ENCODE data around the gene EFCAB6.

EFCAB6 gene

DNA sequence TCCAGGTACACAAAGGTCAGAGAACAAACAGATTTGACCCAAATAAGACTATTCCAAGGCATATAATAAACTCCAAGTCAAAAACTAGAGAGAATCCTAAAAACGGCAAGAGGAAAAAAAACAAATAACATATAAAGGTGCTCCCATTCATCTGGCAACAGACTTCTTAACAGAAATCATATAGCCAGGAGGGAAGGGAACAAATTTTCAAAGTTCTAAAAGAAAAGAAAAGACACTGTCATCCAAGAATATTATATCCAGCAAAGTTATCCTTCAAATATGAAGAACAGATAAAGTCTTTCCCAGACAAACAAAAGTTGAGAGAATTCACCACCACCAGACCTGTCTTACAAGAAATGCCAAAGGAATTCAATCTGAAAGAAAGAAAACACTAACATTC lies 11.1 kb downstream of the EFCAB6 start:
- no peak for DNase-seq

DNA sequence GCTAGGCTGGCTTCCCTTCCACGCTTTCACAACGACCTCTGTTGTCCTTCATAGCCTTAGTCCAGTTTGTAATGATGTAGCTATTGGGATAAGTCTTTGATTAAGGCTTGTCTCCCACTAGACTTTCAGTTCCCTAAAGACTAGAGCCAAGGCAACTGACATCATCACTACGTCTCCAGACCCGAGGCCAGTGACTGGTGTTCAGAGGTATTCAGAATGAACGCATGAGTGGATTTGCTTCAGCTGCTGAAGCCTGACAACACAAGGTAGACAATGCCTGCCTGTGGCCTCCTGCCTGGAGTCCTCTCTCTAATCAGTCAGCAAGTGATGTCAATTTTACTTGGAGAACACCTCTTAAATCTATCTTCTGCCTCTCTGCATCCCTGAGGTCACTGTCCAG lies 13.6 kb downstream of the EFCAB6 start:
- DNase-seq, result no peak

DNA sequence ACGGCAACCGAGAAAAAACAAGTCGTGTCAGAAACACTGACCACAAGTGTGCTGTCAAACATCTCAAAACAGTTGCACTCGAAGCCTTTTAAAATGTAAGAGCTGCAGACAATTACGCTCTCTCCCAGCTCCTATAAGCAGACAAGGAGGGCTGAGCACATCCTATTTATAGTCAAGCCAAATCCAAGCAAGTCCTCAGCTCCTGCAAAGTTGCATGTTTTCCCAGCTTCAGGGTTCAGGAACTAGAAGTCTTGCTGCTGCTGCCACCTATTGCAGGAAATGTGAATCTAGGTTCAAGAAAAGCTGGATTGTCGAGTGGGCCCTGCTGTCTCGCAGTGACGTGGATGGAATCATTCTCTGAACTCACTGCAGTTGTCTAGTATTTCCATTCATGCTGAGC lies 15.5 kb downstream of the EFCAB6 start:
- no peak for DNase-seq

GRCh38 chr22:43795320-43795719 lies 16.8 kb downstream of the EFCAB6 start:
- DNase-seq, result no peak

DNA sequence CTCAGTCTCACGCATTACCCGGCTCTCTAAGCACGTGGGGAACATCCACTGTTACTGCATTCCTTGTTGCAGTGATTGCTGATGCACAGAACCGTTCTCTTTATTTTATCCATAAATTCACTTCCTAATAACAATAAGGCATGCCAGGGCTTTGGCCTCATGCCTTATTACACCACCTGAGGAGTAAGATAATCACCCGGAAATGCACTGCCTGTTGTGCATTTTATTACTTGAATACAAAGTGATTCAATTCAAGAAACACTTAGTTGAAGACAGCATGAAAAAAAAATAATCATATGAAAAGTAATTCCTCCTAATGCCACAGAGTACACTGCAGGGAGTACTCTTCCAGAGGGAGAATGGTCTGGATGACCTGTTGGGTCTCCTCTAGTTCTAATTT lies 19.2 kb downstream of the EFCAB6 start:
- no peak for DNase-seq

- no peak for DNase-seq
Measured at GRCh38 chr22:43789452-43789851, 22.7 kb downstream of the EFCAB6 start.

GRCh38 chr22:43783777-43784176 lies 28.3 kb downstream of the EFCAB6 start:
- no peak for DNase-seq

DNA sequence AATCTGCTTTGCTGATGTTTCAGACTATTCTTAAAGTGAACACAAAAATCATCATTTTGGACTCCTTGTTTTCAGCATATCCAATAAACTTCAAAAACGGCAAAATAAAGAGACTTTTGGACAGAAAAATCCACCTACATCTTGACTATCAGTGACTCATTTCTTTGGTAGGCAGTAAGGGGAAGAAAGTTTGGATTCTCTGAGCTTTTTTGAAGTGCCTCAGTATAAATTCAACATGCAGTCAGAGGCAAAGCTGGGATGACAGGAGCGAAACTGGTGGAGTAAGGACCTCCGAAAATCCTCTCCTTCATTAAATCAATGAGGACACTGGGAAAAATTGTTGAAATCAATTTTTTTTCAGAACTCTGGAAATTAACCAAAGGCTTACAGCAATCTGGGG lies 29.7 kb downstream of the EFCAB6 start:
- no peak for DNase-seq

- no peak for DNase-seq
Measured at GRCh38 chr22:43777286-43777685, 34.8 kb downstream of the EFCAB6 start.

DNA sequence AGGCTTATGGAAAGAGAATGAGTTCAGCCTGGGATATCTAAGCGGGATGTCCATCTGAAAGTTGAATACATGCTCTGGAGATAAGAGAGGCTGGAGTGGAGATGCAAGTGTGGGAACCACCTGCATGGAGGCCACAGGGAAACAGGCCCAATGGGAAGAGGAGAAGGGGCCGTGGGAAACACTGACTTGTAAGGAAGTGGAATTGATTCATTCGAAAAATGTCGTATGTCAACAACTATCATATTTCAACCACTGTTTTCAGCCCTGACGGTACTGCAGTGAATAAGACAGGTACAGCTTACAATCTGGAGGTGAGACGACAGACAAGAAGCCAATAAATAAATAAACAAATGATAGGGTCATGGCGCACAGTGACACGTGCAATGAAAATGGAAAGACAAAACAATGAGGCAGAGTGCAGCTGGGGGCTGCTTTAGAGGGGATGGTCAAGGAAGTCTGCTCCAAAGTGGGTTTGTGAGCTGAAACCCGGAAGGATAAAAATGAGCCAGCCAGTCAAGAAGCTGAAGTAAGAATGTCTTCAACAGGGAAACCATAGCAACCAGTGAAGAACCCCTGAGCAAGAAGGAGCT lies 35.9 kb downstream of the EFCAB6 start:
- no peak for DNase-seq

DNA sequence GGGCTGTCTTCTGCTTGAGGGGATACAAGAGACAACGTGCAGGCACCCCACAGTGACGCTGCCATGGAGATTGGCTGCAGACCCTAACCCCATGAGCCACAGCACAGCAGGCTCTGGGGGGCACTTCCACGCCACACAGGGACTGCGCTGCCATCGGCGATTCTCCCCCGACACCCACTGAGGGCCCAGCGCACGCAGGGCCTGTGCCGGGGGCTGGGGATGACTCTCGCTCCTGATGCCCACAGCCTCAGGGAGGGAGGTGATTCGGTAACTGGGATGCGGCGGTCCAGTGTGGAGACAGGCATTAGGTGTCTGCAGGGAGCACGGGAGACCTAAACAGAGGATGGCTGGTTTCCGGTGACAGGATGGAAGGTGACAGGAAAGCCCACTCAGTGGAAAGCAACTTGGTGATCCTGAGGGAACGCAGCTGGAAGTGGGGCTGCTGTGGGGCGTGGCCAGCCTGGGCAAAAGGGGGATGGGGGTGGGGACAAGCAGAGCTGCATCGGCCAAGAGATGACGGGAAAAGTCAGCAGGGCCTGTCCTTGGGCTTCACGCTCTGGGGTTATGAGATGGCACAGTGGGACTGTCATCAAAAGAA lies 37.7 kb downstream of the EFCAB6 start:
- DNase-seq, result no peak

DNA sequence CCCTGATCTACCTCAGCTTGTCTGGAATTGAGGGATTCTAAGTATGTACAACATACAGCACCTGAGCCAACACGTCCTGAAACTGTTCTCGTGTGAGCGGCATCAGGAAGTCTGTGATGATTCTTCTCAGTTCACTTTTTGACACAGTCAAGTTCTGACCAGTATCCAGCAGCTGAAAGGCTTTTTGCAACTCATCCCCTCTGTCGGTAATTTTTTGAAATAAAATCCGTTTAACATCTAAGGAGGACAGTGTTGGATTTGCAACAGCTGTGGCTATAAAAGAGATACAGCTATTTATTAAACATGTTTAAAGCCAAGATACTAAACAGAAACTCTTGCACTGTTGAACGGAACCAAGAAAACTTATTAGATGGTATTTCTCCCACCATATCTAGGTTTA lies 39.3 kb downstream of the EFCAB6 start:
- DNase-seq, result no peak

- DNase-seq, result no peak
Measured at GRCh38 chr22:43755452-43755851, 56.7 kb downstream of the EFCAB6 start.

GRCh38 chr22:43755011-43755410 lies 57.1 kb downstream of the EFCAB6 start:
- no peak for DNase-seq

- DNase-seq, result no peak
Measured at GRCh38 chr22:43754176-43754575, 57.9 kb downstream of the EFCAB6 start.

DNA sequence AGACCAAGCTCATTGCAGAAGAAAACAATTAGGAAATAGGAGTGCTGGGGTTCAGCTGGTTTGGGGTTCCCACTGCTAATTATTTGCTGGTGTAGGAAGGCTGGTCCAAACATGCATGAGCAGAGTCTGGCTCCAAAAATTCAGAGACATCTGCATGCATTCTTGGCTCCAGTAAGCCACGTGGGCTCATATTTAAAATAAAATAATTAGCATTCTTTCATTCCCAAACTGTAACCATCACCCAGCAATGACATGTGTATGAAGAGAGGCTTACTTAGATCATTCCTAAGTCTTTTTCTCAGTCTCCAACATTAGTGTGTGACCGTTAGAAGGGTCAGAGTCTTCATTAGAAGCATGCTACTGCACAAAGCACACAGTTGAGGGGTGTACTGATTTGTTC lies 58.4 kb downstream of the EFCAB6 start:
- no peak for DNase-seq

- DNase-seq, result no peak
Measured at GRCh38 chr22:43750751-43751150, 61.4 kb downstream of the EFCAB6 start.

DNA sequence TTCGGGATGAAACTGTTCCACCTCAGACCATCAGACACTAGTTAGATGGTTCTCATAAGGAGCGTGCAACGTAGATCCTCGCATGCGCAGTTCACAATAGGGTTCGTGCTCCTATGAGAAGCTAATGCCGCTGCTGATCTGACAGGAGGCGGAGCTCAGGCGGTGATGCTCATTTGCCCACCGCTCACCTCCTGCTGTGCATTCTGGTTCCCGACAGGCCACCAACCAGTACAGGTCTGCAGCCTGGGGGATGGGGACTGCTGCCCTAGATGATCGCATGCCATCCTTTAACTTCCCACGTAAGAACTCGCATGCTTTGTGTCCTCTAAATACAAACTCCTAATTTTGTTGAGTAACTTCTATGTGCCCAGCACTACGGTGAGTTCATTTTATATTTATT lies 62.6 kb downstream of the EFCAB6 start:
- no peak for DNase-seq

- DNase-seq, result no peak
Measured at GRCh38 chr22:43747877-43748276, 64.2 kb downstream of the EFCAB6 start.

- no peak for DNase-seq
Measured at GRCh38 chr22:43747058-43747457, 65.0 kb downstream of the EFCAB6 start.

DNA sequence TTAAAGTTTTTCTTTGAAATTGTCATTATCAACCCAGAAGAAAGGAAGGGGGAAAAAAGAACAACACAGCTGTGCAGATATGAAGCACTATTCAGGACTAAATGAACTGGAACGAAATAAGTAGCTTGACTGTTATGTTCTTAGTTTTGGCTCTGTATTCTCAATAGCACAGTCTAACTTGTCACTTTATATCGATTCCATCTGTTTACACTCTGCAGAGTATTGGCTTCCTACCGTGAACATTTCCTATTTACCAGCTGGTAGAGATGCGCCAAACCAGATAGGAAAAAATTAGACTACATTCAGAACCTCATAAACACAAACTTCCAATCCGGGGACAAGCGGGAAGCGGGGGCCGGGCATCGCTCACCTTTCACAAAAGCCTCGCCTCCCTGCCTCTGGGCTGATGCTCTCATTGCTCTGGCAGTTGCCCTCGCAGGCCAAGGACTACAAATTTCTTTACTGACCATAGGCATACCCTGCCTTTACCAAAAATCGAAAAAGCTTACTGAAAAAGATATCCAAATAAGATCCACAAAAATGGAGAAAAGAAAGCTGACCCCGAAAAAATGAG lies 66.2 kb downstream of the EFCAB6 start:
- no peak for DNase-seq

DNA sequence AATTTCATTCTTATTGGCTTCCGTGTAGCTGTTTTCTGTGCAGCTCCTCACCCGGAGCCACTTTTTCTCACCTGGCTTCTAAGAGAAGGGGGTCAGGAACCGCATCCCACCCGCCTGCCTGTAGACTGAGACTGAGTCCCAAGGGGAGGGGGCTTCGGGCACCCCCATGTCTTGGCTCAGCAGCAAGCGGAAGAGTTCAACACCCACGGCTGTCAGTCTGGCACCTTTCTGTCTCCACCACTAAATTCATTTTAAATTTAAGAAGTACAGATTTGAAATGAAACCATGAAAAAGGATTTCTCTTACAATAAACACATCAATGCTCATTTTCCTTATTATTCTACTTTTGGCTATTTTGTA lies 66.7 kb downstream of the EFCAB6 start:
- no peak for DNase-seq

GRCh38 chr22:43744700-43745410 lies 67.2 kb downstream of the EFCAB6 start:
- no peak for DNase-seq

DNA sequence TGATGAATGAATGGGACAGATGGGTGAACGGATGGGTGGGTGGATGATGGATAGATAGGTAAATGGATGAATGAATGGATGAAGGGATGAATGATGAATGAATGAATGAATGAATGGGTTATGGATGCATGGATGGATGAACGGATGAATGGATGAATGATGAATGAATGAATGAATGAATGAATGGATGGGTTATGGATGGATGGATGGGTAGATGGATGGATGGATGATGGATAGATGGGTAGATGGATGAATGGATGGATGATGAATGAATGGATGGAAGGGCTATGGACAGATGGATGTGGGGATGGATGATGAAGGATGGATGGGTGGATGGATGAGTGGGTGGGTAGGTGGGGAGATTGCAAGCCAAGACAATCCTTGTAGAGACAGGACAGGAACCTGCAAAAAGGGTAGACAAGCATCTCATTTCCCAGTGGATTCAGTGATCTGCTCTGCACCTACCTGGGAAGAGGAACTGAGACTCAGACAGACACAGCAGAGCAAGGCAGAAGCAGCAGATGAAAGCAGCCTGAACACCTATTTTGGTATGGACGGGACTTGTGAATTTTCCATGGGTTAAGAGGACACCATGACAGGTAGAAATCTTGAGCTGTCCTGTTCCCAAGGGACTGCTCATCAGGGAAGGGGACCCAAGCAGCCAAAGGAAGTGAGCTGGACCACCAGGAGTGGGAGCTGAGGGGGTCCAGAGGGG lies 68.0 kb downstream of the EFCAB6 start:
- DNase-seq, result no peak
